H9 (cell line): ENCODE results near the gene TMA16. TPM values are rescaled to one million over a fixed set of nuclear protein-coding genes. Genes with fewer than 3 reads are reported as not detected.

Experiments
- DNase-seq: peaks from one replicate; pipeline ENCODE4 v3.0.0-alpha.2; 2017
- H2AFZ ChIP-seq: one replicate; pipeline ENCODE4 v1.6.1; 2013; ENCODE audit warnings: mild to moderate bottlenecking, low read length, control low read depth, moderate library complexity
- H2AK5ac ChIP-seq: 2 replicates; pipeline ENCODE4 v1.6.1; 2013; ENCODE audit warnings: low read length, control low read depth, mixed read lengths; ENCODE audit not compliant: insufficient read length
- H2BK120ac ChIP-seq: one replicate; pipeline ENCODE4 v1.6.1; 2013; ENCODE audit warnings: low read depth, mild to moderate bottlenecking, low read length, control low read depth, inconsistent platforms; ENCODE audit not compliant: poor library complexity, severe bottlenecking
- H2BK12ac ChIP-seq: 2 replicates; pipeline ENCODE4 v1.6.1; 2013; ENCODE audit warnings: low read length, control low read depth, mixed read lengths, low read depth; ENCODE audit not compliant: insufficient read length
- H2BK15ac ChIP-seq: 2 replicates; pipeline ENCODE4 v1.6.1; 2013; ENCODE audit warnings: low read depth, low read length, control low read depth
- H2BK20ac ChIP-seq: one replicate; pipeline ENCODE4 v1.6.1; 2013; ENCODE audit warnings: low read depth, mild to moderate bottlenecking, low read length, control low read depth, inconsistent platforms; ENCODE audit not compliant: poor library complexity, severe bottlenecking
- H2BK5ac ChIP-seq: 2 replicates; pipeline ENCODE4 v1.6.1; 2013; ENCODE audit warnings: low read length, control low read depth, mixed read lengths; ENCODE audit not compliant: insufficient read length
- H3K14ac ChIP-seq: 2 replicates; pipeline ENCODE4 v1.6.1; 2013; ENCODE audit warnings: low read length, control low read depth; ENCODE audit not compliant: insufficient read depth
- H3K18ac ChIP-seq: 2 replicates; pipeline ENCODE4 v1.6.1; 2013; ENCODE audit warnings: low read depth, mild to moderate bottlenecking, mixed read lengths, low read length, control low read depth; ENCODE audit not compliant: insufficient read length
- H3K23ac ChIP-seq: 2 replicates; pipeline ENCODE4 v1.6.1; 2013; ENCODE audit warnings: low read length, control low read depth, mixed read lengths, low read depth; ENCODE audit not compliant: insufficient read length
- H3K23me2 ChIP-seq: 2 replicates; pipeline ENCODE4 v1.6.1; 2013; ENCODE audit warnings: low read depth, mild to moderate bottlenecking, mixed read lengths, low read length, control low read depth; ENCODE audit not compliant: insufficient read length, poor library complexity, severe bottlenecking
- H3K27ac ChIP-seq: 2 replicates; pipeline ENCODE4 v1.5.1; 2013; ENCODE audit warnings: low read length, control low read depth, mixed read lengths, low read depth; ENCODE audit not compliant: insufficient read length
- H3K27me3 ChIP-seq: 2 replicates; pipeline ENCODE4 v1.6.1; 2013; ENCODE audit warnings: low read length, control low read depth, inconsistent platforms; ENCODE audit not compliant: insufficient read depth
- H3K4ac ChIP-seq: 2 replicates; pipeline ENCODE4 v1.6.1; 2013; ENCODE audit warnings: low read depth, mild to moderate bottlenecking, control low read depth, inconsistent platforms, low read length, moderate library complexity
- H3K4me1 ChIP-seq: 2 replicates; pipeline ENCODE4 v1.6.1; 2013; ENCODE audit warnings: low read length, control low read depth, inconsistent platforms; ENCODE audit not compliant: insufficient read depth
- H3K4me2 ChIP-seq: 2 replicates; pipeline ENCODE4 v1.6.1; 2013; ENCODE audit warnings: low read length, control low read depth, mixed read lengths; ENCODE audit not compliant: insufficient read length, insufficient read depth
- H3K56ac ChIP-seq: 2 replicates; pipeline ENCODE4 v1.6.1; 2013; ENCODE audit warnings: low read depth, mild to moderate bottlenecking, mixed read lengths, low read length, control low read depth; ENCODE audit not compliant: insufficient read length
- H3K79me1 ChIP-seq: 2 replicates; pipeline ENCODE4 v1.6.1; 2013; ENCODE audit warnings: low read depth, mild to moderate bottlenecking, moderate library complexity, low read length, control low read depth, inconsistent platforms; ENCODE audit not compliant: insufficient read depth, poor library complexity, severe bottlenecking
- H3K79me2 ChIP-seq: 2 replicates; pipeline ENCODE4 v1.6.1; 2013; ENCODE audit warnings: low read length, control low read depth, inconsistent platforms; ENCODE audit not compliant: insufficient read depth
- H3K9ac ChIP-seq: 2 replicates; pipeline ENCODE4 v1.6.1; 2013; ENCODE audit warnings: low read length, control low read depth, mixed read lengths; ENCODE audit not compliant: insufficient read length; ENCODE audit errors: extremely low read depth
- H3K9me3 ChIP-seq: one replicate; pipeline ENCODE4 v1.6.1; 2013; ENCODE audit warnings: low read depth, low read length, inconsistent platforms; ENCODE audit not compliant: control insufficient read depth
- H3T11ph ChIP-seq: one replicate; pipeline ENCODE4 v1.6.1; 2013; ENCODE audit warnings: mild to moderate bottlenecking, low read length, control low read depth, inconsistent platforms
- H4K20me1 ChIP-seq: one replicate; pipeline ENCODE4 v1.6.1; 2013; ENCODE audit not compliant: control insufficient read depth, insufficient read length, insufficient read depth
- H4K5ac ChIP-seq: 2 replicates; pipeline ENCODE4 v1.6.1; 2013; ENCODE audit warnings: low read depth, mild to moderate bottlenecking, mixed read lengths, low read length, control low read depth; ENCODE audit not compliant: insufficient read length
- H4K8ac ChIP-seq: replicated peaks from 2 replicates; pipeline ENCODE4 v1.6.1; 2013; ENCODE audit warnings: low read length, control low read depth, mixed read lengths, low read depth; ENCODE audit not compliant: insufficient read length
- H4K91ac ChIP-seq: 2 replicates; pipeline ENCODE4 v1.6.1; 2013; ENCODE audit warnings: low read depth, mild to moderate bottlenecking, moderate library complexity, mixed read lengths, low read length, control low read depth; ENCODE audit not compliant: insufficient read length
- H3K27ac Mint-ChIP-seq, 3 experiments: 2 replicates in 2 of 3; 3 replicates in 1 of 3; pipeline ENCODE4 v1.8.0; 2020 to 2021; ENCODE audit warnings: mixed read lengths in 3 of 3, mild to moderate bottlenecking in 1 of 3, moderate library complexity in 1 of 3
- H3K27me3 Mint-ChIP-seq: 2 replicates; pipeline ENCODE4 v1.8.0; 2021; ENCODE audit warnings: low read depth, mild to moderate bottlenecking, moderate library complexity, mixed read lengths
- H3K36me3 Mint-ChIP-seq, 3 experiments: 2 replicates in 2 of 3; 3 replicates in 1 of 3; pipeline ENCODE4 v1.8.0; 2020 to 2021; ENCODE audit warnings: low read depth in 3 of 3, mixed read lengths in 3 of 3; ENCODE audit not compliant: insufficient read depth in 1 of 3
- H3K4me1 Mint-ChIP-seq, 2 experiments: 2 replicates each; pipeline ENCODE4 v1.8.0; 2020; ENCODE audit warnings: mixed read lengths in 2 of 2
- H3K4me3 Mint-ChIP-seq, 2 experiments: 2 replicates in 1 of 2; 3 replicates in 1 of 2; pipeline ENCODE4 v1.8.0; 2020 to 2021; ENCODE audit warnings: mild to moderate bottlenecking in 2 of 2, mixed read lengths in 2 of 2, moderate library complexity in 1 of 2
- H3K9me3 Mint-ChIP-seq, 2 experiments: 2 replicates in 1 of 2; 3 replicates in 1 of 2; pipeline ENCODE4 v1.8.0; 2020; ENCODE audit warnings: mild to moderate bottlenecking in 2 of 2, mixed read lengths in 2 of 2, moderate library complexity in 1 of 2
- CTCF ChIP-seq: fragments of 200-600 bp; sonication (generic); conservative IDR thresholded peaks from 3 replicates; pipeline ENCODE4 v1.8.0; 2021; ENCODE audit warnings: antibody characterized with exemption, mild to moderate bottlenecking
- WGBS: extraction: QIAGEN DNeasy Blood & Tissue Kit; methylation state at CpG from one replicate; pipeline ENCODE4 v1.1.7; 2013; ENCODE audit warnings: missing lambda C conversion rate, low lambda C conversion rate, mixed read lengths; ENCODE audit not compliant: insufficient read length; ENCODE audit errors: extremely low coverage; 5-methylcytosine and 5-hydroxymethylcytosine counted together
- total RNA-seq: library from RNA; stranded (reverse); gene quantifications from 2 replicates; pipeline ENCODE4 v1.2.1, GENCODE V29; 2021

TMA16 gene
- total RNA-seq, 1 experiment from 2014 or later: 61.3 TPM

DNA sequence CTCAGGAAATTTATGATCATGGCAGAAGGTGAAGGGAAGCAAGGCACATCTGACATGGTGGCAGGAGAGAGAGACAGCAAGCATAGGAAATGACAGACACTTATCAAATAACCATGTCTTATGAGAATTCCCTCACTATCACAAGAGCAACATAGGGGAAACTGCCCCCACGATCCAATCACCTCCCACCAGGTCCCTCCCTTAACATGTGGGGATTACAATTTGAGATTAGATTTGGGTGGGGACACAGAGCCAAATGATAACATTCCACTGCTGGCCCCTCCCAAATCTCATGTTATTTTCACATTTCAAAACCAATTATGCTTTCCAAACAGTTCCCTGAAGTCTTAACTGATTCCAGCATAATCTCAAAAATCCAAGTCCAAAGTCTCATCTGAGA, 8.2 kb upstream of the TMA16 start:
- Histone ChIP-seq H2BK120ac (no peak overlapping the region), H2BK15ac (no peak overlapping the region), H3K56ac (no peak overlapping the region), H4K91ac (no peak overlapping the region), H3K4me1 (no peaks in the 10 kb centered on the region), H3K14ac (no peak overlapping the region), H3K18ac (no peak overlapping the region), H2BK12ac (no peak overlapping the region), H3K23me2 (no peaks in the 10 kb centered on the region), H2AFZ (no peak overlapping the region), H3K9me3 (no peaks in the 10 kb centered on the region), H3K79me2 (no peaks in the 10 kb centered on the region), H2AK5ac (no peak overlapping the region), H4K8ac (no peak overlapping the region), H2BK5ac (no peak overlapping the region), H3K4ac (no peak overlapping the region), H4K20me1 (no peaks in the 10 kb centered on the region), H3K27ac (no peak overlapping the region), H3K27me3 (no peaks in the 10 kb centered on the region), H3K9ac (no peak overlapping the region), H3K4me2 (no peak overlapping the region), H3K79me1 (no peaks in the 10 kb centered on the region), H4K5ac (no peak overlapping the region), H3K23ac (no peak overlapping the region), H2BK20ac (no peak overlapping the region), H3T11ph (no peak overlapping the region)
- WGBS: no CpG with 5 or more reads among the region's 1 CpG
- no peak for DNase-seq
- H3K4me1 Mint-ChIP-seq: 0 out of 4 replicates have a peak, but pooled peaks cover 0 to 2% of the 10 kb centered on the region in 2 experiments
- H3K27ac Mint-ChIP-seq: no peak overlapping the region
- H3K36me3 Mint-ChIP-seq: no peaks in the 10 kb centered on the region; a peak in 1 of 7 replicates
- H3K9me3 Mint-ChIP-seq: peaks cover 0 to 2% of the 10 kb centered on the region in 2 experiments; a peak in 1 of 5 replicates
- no peaks in the 10 kb centered on the region for H3K27me3 Mint-ChIP-seq
- H3K4me3 Mint-ChIP-seq: no peak overlapping the region
- no peak for TF ChIP-seq CTCF
